ENCODE measurements around the gene NEK6. TPM values are rescaled to one million over a fixed set of nuclear protein-coding genes. Genes with fewer than 3 reads are reported as not detected.

NEK6 gene
- total and polyA plus RNA-seq, 5 donors from 2014 or later, result 3.5 to 17.0 (median 3.7) TPM

DNA sequence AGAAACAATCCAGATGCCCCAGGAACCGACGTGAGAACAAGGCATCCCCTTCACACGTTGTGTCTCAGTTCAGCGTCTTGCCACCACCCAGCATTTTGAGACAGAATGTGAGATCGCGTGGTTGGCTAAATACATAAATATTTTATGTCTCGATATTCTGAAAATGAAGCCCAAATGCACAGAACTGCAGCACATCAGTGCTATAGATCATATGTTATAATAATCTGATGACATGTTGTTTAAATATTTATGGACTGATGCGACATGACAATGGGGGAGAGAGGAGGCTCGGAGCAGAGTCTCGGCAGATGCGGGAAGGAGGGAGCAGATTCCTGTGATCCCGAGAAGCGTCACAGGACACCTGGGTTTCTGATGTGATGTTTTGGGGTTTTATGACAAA, 10.9 kb downstream of the NEK6 start:
- Mint-ChIP-seq H3K27me3 (no peaks in the 10 kb centered on the region), H3K27ac (no peak overlapping the region), H3K4me1 (peaks cover 0 to 8% (median 5%) of the 10 kb centered on the region in 4 donors), H3K4me3 (no peak overlapping the region), H3K36me3 (no peaks in the 10 kb centered on the region), H3K9me3 (no peaks in the 10 kb centered on the region)
- H3K27ac ChIP-seq (ENCODE audit: insufficient read depth, low read length, poor library complexity, severe bottlenecking), result no peak overlapping the region
- no peaks in the 10 kb centered on the region for H3K27me3 ChIP-seq (ENCODE audit: control insufficient read depth, insufficient read depth, low read length)
- ATAC-seq (ENCODE audit: low read depth in 2 of 2), result no peak
- no peaks in the 10 kb centered on the region for H3K9me3 ChIP-seq (ENCODE audit: control insufficient read depth in 2 of 2, low read length in 2 of 2)
- DNase-seq, result no peak
- H3K4me3 ChIP-seq (ENCODE audit: low read depth, low read length), result no peak overlapping the region
- no peaks in the 10 kb centered on the region for H3K36me3 ChIP-seq (ENCODE audit: control insufficient read depth, insufficient read depth, low read length)
- H3K4me1 ChIP-seq (ENCODE audit: control insufficient read depth, insufficient read depth, low read length, poor library complexity, severe bottlenecking), result no peaks in the 10 kb centered on the region

DNA sequence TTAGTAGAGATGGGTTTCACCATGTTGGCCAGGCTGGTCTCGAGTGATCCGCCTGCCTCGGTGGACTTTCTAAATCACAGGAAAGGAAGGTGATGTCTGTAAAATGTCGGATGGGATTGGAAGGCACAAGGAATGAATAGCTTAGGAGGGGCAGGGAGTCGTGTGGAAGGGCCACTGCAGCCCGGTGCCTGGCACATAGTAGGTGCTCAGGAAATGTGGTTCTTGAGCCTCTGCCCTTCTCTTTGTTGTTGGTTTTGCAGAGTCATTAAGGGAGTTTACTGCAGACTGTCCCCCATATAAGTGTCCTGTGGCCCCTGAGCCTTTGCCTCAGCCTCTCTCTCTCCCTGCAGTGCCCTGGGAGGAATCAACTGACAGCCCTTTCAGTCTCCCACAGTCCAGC, 11.8 kb downstream of the NEK6 start:
- no peaks in the 10 kb centered on the region for H3K9me3 Mint-ChIP-seq
- no peaks in the 10 kb centered on the region for H3K36me3 Mint-ChIP-seq
- peak overlapping the region in 1 of 3 donors; percentile 37 for H3K27ac Mint-ChIP-seq
- Histone ChIP-seq H3K9me3 (ENCODE audit: control insufficient read depth in 2 of 2, low read length in 2 of 2) (no peaks in the 10 kb centered on the region), H3K27ac (ENCODE audit: insufficient read depth, low read length, poor library complexity, severe bottlenecking) (no peak overlapping the region), H3K36me3 (ENCODE audit: control insufficient read depth, insufficient read depth, low read length) (no peaks in the 10 kb centered on the region), H3K27me3 (ENCODE audit: control insufficient read depth, insufficient read depth, low read length) (no peaks in the 10 kb centered on the region), H3K4me1 (ENCODE audit: control insufficient read depth, insufficient read depth, low read length, poor library complexity, severe bottlenecking) (no peaks in the 10 kb centered on the region), H3K4me3 (ENCODE audit: low read depth, low read length) (no peak overlapping the region)
- ATAC-seq (ENCODE audit: low read depth in 2 of 2) (no peak), DNase-seq (no peak)
- no peak overlapping the region for H3K4me3 Mint-ChIP-seq
- peaks cover 0 to 8% (median 5%) of the 10 kb centered on the region in 4 donors for H3K4me1 Mint-ChIP-seq
- no peaks in the 10 kb centered on the region for H3K27me3 Mint-ChIP-seq

DNA sequence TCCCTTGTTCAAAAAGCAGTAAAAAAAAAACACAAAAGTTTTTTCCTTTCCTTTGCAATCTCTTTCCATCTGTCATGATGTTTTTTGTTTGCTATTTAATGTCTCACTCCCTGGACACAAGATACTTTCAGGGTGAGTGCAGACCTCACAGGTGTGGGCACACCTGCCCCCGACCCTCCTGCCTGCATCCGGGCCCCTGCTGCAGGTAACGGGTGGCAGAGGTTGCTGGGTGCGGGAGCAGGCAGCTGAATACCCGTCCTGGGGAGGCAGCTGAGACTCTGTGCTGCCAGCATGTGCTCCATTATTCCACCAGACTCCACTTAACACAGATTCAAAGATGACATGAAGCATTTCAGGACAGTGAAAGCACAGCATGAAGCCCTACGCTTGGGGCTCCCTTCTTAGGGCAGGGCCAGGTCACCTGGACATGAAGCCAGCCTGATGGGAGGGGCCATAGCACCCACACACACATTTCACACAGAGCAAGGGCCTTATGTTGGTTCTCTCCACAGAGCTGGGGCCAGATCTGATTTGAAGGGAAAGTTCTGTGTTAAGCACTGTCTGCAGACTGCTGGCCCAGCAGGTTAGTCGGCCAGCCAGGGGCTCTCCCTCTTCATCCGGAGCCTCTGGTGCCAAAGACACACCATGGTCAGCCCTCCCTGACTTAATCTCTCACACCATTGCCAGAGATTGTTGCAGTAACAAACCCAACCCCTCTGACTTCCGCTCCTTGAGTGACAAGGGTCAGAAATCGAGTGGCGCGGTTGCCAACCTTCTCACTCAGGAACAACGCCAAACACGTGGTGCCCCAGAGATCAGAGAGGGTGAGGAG, 13.0 kb downstream of the NEK6 start:
- Mint-ChIP-seq H3K4me3 (no peak overlapping the region), H3K4me1 (peaks cover 0 to 8% (median 4%) of the 10 kb centered on the region in 4 donors), H3K36me3 (no peaks in the 10 kb centered on the region), H3K27ac (peak overlapping the region in 1 of 3 donors; percentile 95), H3K9me3 (no peaks in the 10 kb centered on the region), H3K27me3 (no peaks in the 10 kb centered on the region)
- H3K9me3 ChIP-seq (ENCODE audit: control insufficient read depth in 2 of 2, low read length in 2 of 2), result no peaks in the 10 kb centered on the region
- H3K36me3 ChIP-seq (ENCODE audit: control insufficient read depth, insufficient read depth, low read length), result no peaks in the 10 kb centered on the region
- no peaks in the 10 kb centered on the region for H3K27me3 ChIP-seq (ENCODE audit: control insufficient read depth, insufficient read depth, low read length)
- no peak for ATAC-seq (ENCODE audit: low read depth in 2 of 2)
- H3K27ac ChIP-seq (ENCODE audit: insufficient read depth, low read length, poor library complexity, severe bottlenecking), result no peak overlapping the region
- no peak for DNase-seq
- H3K4me1 ChIP-seq (ENCODE audit: control insufficient read depth, insufficient read depth, low read length, poor library complexity, severe bottlenecking), result no peaks in the 10 kb centered on the region
- H3K4me3 ChIP-seq (ENCODE audit: low read depth, low read length), result no peak overlapping the region

- Histone ChIP-seq H3K27ac (ENCODE audit: insufficient read depth, low read length, poor library complexity, severe bottlenecking) (no peak overlapping the region), H3K4me3 (ENCODE audit: low read depth, low read length) (no peak overlapping the region), H3K4me1 (ENCODE audit: control insufficient read depth, insufficient read depth, low read length, poor library complexity, severe bottlenecking) (no peaks in the 10 kb centered on the region), H3K36me3 (ENCODE audit: control insufficient read depth, insufficient read depth, low read length) (no peaks in the 10 kb centered on the region), H3K9me3 (ENCODE audit: control insufficient read depth in 2 of 2, low read length in 2 of 2) (no peaks in the 10 kb centered on the region), H3K27me3 (ENCODE audit: control insufficient read depth, insufficient read depth, low read length) (no peaks in the 10 kb centered on the region)
- DNase-seq, result no peak
- H3K27ac Mint-ChIP-seq, result no peak overlapping the region
- H3K27me3 Mint-ChIP-seq, result no peaks in the 10 kb centered on the region
- peaks cover 0 to 7% (median 2%) of the 10 kb centered on the region in 4 donors for H3K4me1 Mint-ChIP-seq
- H3K9me3 Mint-ChIP-seq, result no peaks in the 10 kb centered on the region
- no peaks in the 10 kb centered on the region for H3K36me3 Mint-ChIP-seq
- ATAC-seq (ENCODE audit: low read depth in 2 of 2), result no peak
- no peak overlapping the region for H3K4me3 Mint-ChIP-seq
Observed at GRCh38 chr9:124271660-124272059, 13.9 kb downstream of the NEK6 start.

GRCh38 chr9:124272118-124272517, 14.4 kb downstream of the NEK6 start:
- Mint-ChIP-seq H3K27ac (no peak overlapping the region), H3K36me3 (no peaks in the 10 kb centered on the region), H3K4me1 (peaks cover 0 to 3% (median 0%) of the 10 kb centered on the region in 4 donors), H3K9me3 (no peaks in the 10 kb centered on the region), H3K27me3 (no peaks in the 10 kb centered on the region), H3K4me3 (no peak overlapping the region)
- no peaks in the 10 kb centered on the region for H3K27me3 ChIP-seq (ENCODE audit: control insufficient read depth, insufficient read depth, low read length)
- no peak overlapping the region for H3K4me3 ChIP-seq (ENCODE audit: low read depth, low read length)
- H3K9me3 ChIP-seq (ENCODE audit: control insufficient read depth in 2 of 2, low read length in 2 of 2), result no peaks in the 10 kb centered on the region
- no peaks in the 10 kb centered on the region for H3K36me3 ChIP-seq (ENCODE audit: control insufficient read depth, insufficient read depth, low read length)
- DNase-seq (no peak), ATAC-seq (ENCODE audit: low read depth in 2 of 2) (no peak)
- no peak overlapping the region for H3K27ac ChIP-seq (ENCODE audit: insufficient read depth, low read length, poor library complexity, severe bottlenecking)
- no peaks in the 10 kb centered on the region for H3K4me1 ChIP-seq (ENCODE audit: control insufficient read depth, insufficient read depth, low read length, poor library complexity, severe bottlenecking)

DNA sequence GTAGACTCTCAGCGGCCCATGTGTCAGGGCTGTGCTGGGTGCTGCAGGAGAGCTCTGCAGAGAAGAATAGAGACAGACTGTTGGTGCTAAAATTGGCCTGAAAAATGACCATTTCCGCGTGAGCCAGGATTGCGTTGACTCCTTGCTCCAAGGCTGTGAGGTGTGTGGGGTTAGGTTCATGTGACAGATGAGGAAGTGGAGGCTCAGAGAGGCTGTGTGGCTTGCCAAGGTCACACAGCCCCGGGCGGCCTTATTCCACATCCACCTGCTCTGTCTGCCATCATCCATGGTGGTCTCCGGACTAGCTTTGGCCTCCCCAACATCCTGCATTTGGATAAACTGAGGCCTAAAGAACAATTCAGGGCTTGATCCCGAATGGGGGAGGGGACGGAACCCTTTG, 15.2 kb downstream of the NEK6 start:
- no peaks in the 10 kb centered on the region for H3K27me3 ChIP-seq (ENCODE audit: control insufficient read depth, insufficient read depth, low read length)
- H3K9me3 ChIP-seq (ENCODE audit: control insufficient read depth in 2 of 2, low read length in 2 of 2), result no peaks in the 10 kb centered on the region
- no peaks in the 10 kb centered on the region for H3K4me1 Mint-ChIP-seq
- H3K27ac Mint-ChIP-seq, result no peak overlapping the region
- no peaks in the 10 kb centered on the region for H3K9me3 Mint-ChIP-seq
- no peaks in the 10 kb centered on the region for H3K27me3 Mint-ChIP-seq
- no peaks in the 10 kb centered on the region for H3K36me3 ChIP-seq (ENCODE audit: control insufficient read depth, insufficient read depth, low read length)
- H3K36me3 Mint-ChIP-seq, result no peaks in the 10 kb centered on the region
- ATAC-seq (ENCODE audit: low read depth in 2 of 2), result no peak
- no peak overlapping the region for H3K4me3 ChIP-seq (ENCODE audit: low read depth, low read length)
- H3K4me1 ChIP-seq (ENCODE audit: control insufficient read depth, insufficient read depth, low read length, poor library complexity, severe bottlenecking), result no peaks in the 10 kb centered on the region
- no peak overlapping the region for H3K4me3 Mint-ChIP-seq
- DNase-seq, result no peak
- no peak overlapping the region for H3K27ac ChIP-seq (ENCODE audit: insufficient read depth, low read length, poor library complexity, severe bottlenecking)

DNA sequence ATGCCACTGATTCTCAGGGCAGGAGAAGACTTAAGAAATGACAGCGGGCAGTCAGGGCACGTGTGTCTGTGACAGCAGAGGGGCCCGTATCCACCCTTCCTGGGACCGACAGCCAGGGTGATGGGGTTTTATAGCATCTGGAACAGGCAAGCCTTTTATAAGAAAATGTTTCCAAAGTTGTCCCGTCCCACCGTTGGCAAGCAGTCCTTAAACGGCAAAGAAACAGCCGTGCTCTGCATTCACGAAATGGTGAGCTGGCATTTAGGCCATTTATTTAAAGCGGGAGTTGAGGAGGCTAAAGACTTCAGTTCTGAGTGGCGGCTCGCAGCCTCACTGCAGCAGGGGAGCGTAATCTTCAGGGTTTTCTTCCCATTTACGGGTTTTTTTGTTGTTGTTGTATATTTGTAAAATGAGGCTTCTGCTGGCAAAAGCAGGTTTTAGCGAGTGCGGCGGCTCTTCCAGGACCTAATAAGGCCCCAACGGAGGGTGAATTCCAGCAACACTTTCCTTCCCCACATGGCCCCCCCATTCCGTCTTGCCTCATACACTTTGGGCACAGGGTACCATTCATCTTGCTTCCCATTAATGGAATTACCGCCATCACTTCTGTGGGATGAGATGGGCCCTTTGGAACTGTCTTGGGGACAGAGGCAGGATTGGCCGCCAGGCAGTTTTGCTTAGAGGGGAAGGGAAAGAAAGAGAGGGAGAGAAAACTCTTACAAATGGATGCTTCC, 15.8 kb downstream of the NEK6 start:
- no peaks in the 10 kb centered on the region for H3K4me1 ChIP-seq (ENCODE audit: control insufficient read depth, insufficient read depth, low read length, poor library complexity, severe bottlenecking)
- ATAC-seq (ENCODE audit: low read depth in 2 of 2), result no peak
- H3K27ac Mint-ChIP-seq, result peak overlapping the region in 1 of 3 donors; percentile 76
- no peaks in the 10 kb centered on the region for H3K27me3 Mint-ChIP-seq
- no peaks in the 10 kb centered on the region for H3K27me3 ChIP-seq (ENCODE audit: control insufficient read depth, insufficient read depth, low read length)
- H3K9me3 Mint-ChIP-seq, result no peaks in the 10 kb centered on the region
- no peaks in the 10 kb centered on the region for H3K4me1 Mint-ChIP-seq
- no peak for DNase-seq
- H3K27ac ChIP-seq (ENCODE audit: insufficient read depth, low read length, poor library complexity, severe bottlenecking), result no peak overlapping the region
- H3K36me3 Mint-ChIP-seq, result no peaks in the 10 kb centered on the region
- no peak overlapping the region for H3K4me3 Mint-ChIP-seq
- H3K36me3 ChIP-seq (ENCODE audit: control insufficient read depth, insufficient read depth, low read length), result no peaks in the 10 kb centered on the region
- H3K4me3 ChIP-seq (ENCODE audit: low read depth, low read length), result no peak overlapping the region
- H3K9me3 ChIP-seq (ENCODE audit: control insufficient read depth in 2 of 2, low read length in 2 of 2), result no peaks in the 10 kb centered on the region
